ENCODE data around the gene ITIH2.
"Not testable (repeated sequence)": the region's sequence is repeated elsewhere in the genome, so short reads cannot be mapped to it uniquely, and the experiment has no call there.

The ITIH2 gene

GRCh38 chr10:7748637-7749036 lies 45.5 kb downstream of the ITIH2 start:
- DNase-seq (ENCODE audit: low read depth): not testable (repeated sequence)

- DNase-seq (ENCODE audit: low read depth): no peak
Observed at GRCh38 chr10:7750222-7750621, 47.1 kb downstream of the ITIH2 start.

- no peak for DNase-seq (ENCODE audit: low read depth)
Observed at GRCh38 chr10:7752251-7752650, 49.1 kb downstream of the ITIH2 start.

- DNase-seq (ENCODE audit: low read depth): no peak
Observed at GRCh38 chr10:7755103-7755502, 52.0 kb downstream of the ITIH2 start.

DNA sequence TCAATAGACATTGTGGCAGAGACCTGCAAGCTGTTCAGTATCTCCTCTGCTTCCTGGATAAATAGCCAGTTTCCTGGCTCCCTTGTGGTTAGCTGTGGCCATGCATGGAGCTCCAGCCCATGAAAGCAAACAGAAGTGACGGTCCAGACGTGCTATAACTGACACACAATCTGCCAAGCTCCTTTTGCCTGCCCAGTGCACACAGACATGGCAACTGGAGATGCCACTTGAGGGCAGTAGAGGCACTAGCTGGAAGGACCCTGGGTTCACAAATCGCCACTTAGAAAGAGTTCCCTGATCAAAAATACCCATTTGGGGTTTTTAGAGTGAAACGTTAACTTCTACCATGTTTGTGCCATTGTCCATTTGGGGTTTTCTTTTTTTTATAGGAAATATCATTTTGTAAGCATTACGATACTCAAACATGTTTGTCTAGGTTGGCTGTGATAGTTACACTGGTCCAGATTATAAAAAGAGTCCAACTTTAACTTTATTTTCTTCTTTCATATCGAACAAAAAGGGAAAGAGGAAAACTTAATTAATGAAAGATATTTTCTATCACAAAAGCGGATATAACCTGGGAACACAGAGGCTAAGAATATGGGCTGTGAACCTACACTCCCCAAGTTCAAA lies 53.4 kb downstream of the ITIH2 start:
- no peak for DNase-seq (ENCODE audit: low read depth)

DNA sequence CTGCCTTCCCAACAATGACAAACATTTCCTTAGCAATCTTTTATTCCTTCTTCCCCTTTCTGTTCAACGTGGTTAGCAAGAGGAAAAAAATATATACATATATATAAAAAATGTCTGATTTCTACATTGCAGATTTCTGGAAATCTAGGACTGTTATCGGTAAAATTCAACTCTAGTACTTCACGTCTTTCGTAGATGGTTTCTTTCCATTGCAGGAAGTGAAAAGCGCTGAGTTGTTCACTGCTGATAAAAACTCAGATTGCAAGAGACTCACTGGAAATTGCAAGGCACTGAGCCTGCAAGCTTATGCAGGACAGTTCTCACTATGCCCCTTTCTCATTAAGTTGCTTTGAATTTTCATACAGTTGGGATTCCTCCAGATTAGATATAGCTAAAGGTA lies 60.8 kb downstream of the ITIH2 start:
- no peak for DNase-seq (ENCODE audit: low read depth)

GRCh38 chr10:7766241-7766640 lies 63.1 kb downstream of the ITIH2 start:
- no peak for DNase-seq (ENCODE audit: low read depth)

- DNase-seq (ENCODE audit: low read depth): no peak
Observed at GRCh38 chr10:7767209-7767608, 64.1 kb downstream of the ITIH2 start.

- DNase-seq (ENCODE audit: low read depth): no peak
Observed at GRCh38 chr10:7768417-7768816, 65.3 kb downstream of the ITIH2 start.

DNA sequence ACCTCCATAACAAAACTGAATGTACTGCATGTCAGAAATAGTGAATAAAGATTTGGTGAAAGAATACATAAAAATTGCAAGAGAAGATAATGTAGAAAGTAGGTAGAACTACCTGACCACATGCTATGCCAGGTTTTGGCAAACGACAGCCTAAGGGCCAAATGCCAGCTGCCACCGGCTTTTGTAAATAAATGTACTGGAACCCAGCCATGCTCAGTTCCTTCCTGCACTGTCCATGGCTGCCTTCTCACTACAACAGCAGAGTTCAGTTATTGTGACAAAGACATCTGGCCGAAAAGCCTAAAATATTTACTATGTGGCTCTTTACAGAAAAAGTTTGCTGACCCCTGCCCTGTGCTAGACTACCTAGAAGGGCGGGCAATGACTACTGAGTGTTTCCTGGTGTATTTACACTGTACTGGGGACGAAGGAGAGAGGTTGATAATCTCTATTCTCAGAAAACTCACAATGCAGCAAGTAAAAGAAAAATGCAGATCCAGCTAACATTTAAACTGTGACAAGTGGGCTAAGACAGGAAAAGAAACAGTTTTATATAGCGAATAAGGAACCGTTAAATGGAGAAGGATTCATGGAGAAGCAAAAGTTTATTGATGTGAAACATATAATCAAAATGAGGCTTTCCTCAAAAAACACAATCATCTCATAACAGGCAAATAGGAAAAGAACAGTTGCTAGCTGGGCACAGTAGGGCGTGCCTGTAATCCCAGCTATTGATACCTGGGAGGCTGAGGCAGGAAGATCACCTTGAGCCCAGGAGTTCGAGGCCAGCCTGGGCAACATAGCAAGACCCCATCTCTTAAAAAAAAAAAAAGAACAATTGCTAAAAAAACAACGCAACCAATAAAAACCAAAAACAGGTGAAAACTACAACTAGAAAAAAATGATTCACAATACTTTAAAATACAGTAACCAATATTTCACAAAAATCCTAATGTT lies 71.0 kb downstream of the ITIH2 start:
- no peak for DNase-seq (ENCODE audit: low read depth)

DNA sequence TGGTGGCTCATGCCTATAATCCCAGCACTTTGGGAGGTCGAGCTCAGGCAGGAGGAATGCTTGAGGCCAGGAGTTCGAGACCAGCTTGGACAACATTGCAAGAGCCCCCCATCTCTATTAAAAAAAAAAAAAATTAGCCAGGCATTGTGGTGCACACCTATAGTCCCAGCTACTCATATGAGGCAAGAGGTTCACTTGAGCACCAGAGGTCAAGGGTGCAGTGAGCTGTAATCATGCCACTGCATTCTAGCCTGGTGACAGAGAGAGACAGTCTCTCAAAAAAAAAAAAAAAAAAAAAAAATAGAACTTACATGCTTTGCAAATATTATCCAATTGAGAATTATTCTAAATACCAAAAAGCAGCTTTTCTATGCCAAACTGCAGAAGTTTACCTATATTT lies 73.7 kb downstream of the ITIH2 start:
- DNase-seq (ENCODE audit: low read depth): no peak

DNA sequence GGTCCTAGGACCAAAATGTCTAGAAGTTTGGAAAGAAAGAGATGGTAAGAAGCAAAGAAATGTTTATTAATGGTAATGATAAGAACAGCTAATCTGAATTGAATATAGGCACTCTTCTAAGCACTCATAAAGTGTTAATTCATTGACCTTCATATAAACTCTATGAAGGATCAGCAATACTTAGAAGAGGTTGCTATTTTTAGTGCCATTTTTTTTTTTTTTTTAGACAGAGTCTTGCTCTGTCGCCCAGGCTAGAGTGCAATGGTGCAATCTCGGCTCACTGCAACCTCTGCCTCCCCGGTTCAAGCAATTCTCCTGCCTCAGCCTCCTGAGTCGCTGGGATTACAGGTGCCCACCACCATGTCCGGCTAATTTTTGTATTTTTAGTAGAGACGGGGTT lies 79.1 kb downstream of the ITIH2 start:
- not testable (repeated sequence) for DNase-seq (ENCODE audit: low read depth)

- no peak for DNase-seq (ENCODE audit: low read depth)
Observed at GRCh38 chr10:7786430-7786829, 83.3 kb downstream of the ITIH2 start.

- DNase-seq (ENCODE audit: low read depth): no peak
Observed at GRCh38 chr10:7787150-7787856, 84.2 kb downstream of the ITIH2 start.

GRCh38 chr10:7787857-7788638 lies 84.9 kb downstream of the ITIH2 start, which contains the start of the genes ATP5F1C and KIN:
ATP5F1C (plus strand) TSS chr10:7788177; CDS start chr10:7788208, 31 bp downstream.
KIN (minus strand) TSS chr10:7787993; CDS start chr10:7787933, 60 bp downstream.
- DNase-seq (ENCODE audit: low read depth): peak; percentile 96

DNA sequence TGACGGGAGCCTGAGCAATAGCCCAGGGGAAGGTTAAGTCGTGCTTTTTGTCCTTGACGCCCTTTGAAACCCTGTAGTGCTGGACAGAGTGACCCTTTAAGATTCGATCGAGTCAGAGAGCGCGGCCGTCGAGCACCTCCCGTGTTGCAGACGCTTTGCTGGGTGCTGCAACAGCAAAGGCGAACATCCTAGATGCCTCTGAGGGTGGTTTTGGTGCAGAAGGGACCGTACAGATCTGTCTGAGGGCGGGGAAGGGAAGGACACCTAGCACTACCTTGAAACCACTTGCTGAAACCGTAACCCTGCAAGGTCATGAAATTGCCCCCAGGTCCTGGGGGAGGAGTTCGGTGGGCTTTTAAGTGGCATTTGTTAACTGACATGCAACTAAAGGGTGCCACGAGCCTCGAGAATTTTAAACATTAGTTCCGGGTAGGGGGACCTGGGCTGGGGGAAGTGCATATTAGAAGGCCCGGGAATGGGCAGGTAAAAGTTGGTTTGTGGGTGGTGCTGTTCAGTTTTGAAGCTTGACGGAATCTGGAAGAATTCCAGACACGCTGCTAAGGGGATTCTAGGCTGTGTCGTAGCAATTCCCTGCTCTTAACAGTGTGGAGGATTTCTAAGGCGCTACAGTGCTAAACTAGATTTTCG lies 85.6 kb downstream of the ITIH2 start:
- DNase-seq (ENCODE audit: low read depth): peak; percentile 1

DNA sequence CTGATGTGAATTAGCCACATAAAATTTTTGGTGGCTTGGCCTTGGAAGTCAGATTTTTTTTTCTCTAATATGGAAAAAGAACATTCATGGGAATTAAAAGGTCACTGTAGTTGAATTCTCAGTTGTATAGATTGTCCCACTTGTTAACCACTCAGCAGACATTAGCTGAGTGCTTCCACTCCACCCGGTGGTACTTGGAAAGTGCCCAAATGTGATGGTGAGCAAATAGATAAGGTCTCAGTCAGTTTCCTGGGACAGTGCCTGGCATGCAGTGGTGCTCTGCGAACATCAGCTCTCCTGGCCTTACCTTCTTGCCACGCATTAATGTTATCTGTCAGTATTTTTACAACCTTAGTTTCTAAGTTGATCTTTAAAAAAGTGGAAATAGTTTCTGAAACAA lies 86.3 kb downstream of the ITIH2 start:
- no peak for DNase-seq (ENCODE audit: low read depth)

- DNase-seq (ENCODE audit: low read depth): no peak
Observed at GRCh38 chr10:7792541-7792940, 89.4 kb downstream of the ITIH2 start.

GRCh38 chr10:7794251-7795026 lies 91.3 kb downstream of the ITIH2 start:
- DNase-seq (ENCODE audit: low read depth): no peak

DNA sequence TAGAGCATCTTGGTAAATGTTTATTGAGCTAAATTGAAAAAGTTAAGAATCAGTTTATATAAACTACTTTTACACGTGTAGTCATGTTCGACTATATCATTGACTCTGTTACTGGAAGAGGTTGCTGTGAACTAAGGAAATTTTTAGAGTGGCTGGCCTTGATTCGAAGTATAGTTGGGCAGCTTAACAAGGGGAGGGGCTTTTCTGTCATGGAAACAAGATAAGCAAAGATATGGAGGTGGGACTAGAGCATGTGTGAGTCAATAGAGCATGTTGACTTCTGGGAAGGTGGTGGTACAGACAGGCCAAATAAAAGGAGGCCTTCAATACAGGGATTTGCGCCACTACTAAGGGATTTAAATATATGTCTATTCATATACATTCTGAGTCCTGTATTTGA lies 92.5 kb downstream of the ITIH2 start:
- no peak for DNase-seq (ENCODE audit: low read depth)

All from activated gamma-delta T cell treated with anti-CD3 and anti-CD28 coated beads, Interleukin-2, amount 50 U/mL, for 16 hours (primary cell).